MM.1S (cell line): ENCODE data around the gene EIF4A3.

Experiments
- DNase-seq: peaks from one replicate; pipeline ENCODE4 v3.0.0-alpha.2; 2015
- H2AFZ ChIP-seq: fragments of 300-600 bp; sonication (generic); 2 replicates; pipeline ENCODE4 v1.6.0; 2016; ENCODE audit warnings: antibody characterized with exemption, low read length
- H3F3A ChIP-seq: fragments of 300-600 bp; sonication (generic); 2 replicates; pipeline ENCODE4 v1.6.1; 2016; ENCODE audit warnings: mild to moderate bottlenecking, antibody characterized with exemption, low read length, moderate library complexity, mixed read lengths; ENCODE audit not compliant: insufficient read depth
- H3K27ac ChIP-seq: fragments of 300-600 bp; sonication (generic); 2 replicates; pipeline ENCODE4 v1.5.1; 2016; ENCODE audit warnings: mild to moderate bottlenecking, low read length
- H3K27me3 ChIP-seq: fragments of 300-600 bp; sonication (generic); replicated peaks from 2 replicates; pipeline ENCODE4 v1.6.0; 2016; ENCODE audit warnings: low read length; ENCODE audit not compliant: insufficient read depth
- H3K36me3 ChIP-seq: fragments of 300-600 bp; sonication (generic); replicated peaks from 2 replicates; pipeline ENCODE4 v1.6.1; 2016; ENCODE audit warnings: mild to moderate bottlenecking, low read length, mixed read lengths; ENCODE audit not compliant: insufficient read depth
- H3K4me1 ChIP-seq: fragments of 300-600 bp; sonication (generic); 2 replicates; pipeline ENCODE4 v1.6.1; 2016; ENCODE audit warnings: low read length, mixed read lengths
- H3K4me2 ChIP-seq: fragments of 300-600 bp; sonication (generic); 2 replicates; pipeline ENCODE4 v1.6.0; 2016; ENCODE audit warnings: low read depth, low read length
- H3K4me3 ChIP-seq: fragments of 300-600 bp; sonication (generic); 2 replicates; pipeline ENCODE4 v1.5.1; 2016; ENCODE audit warnings: low read length, mixed read lengths
- H3K79me2 ChIP-seq: fragments of 300-600 bp; sonication (generic); 2 replicates; pipeline ENCODE4 v1.6.1; 2016; ENCODE audit warnings: mixed run types, low read length, mixed read lengths
- H3K9ac ChIP-seq: fragments of 300-600 bp; sonication (generic); 2 replicates; pipeline ENCODE4 v1.6.1; 2016; ENCODE audit warnings: low read length, mixed read lengths
- H3K9me2 ChIP-seq: fragments of 300-600 bp; sonication (generic); replicated peaks from 2 replicates; pipeline ENCODE4 v1.6.1; 2016; ENCODE audit warnings: mild to moderate bottlenecking, low read length, mixed read lengths; ENCODE audit not compliant: insufficient read depth
- H3K9me3 ChIP-seq: fragments of 300-600 bp; sonication (generic); replicated peaks from 2 replicates; pipeline ENCODE4 v1.6.1; 2016; ENCODE audit warnings: mild to moderate bottlenecking, low read length, mixed read lengths; ENCODE audit not compliant: insufficient read depth
- H4K20me1 ChIP-seq: fragments of 300-600 bp; sonication (generic); 2 replicates; pipeline ENCODE4 v1.6.1; 2016; ENCODE audit warnings: mild to moderate bottlenecking, low read length, moderate library complexity, mixed read lengths; ENCODE audit not compliant: insufficient read depth
- CTCF ChIP-seq: fragments of 300-600 bp; sonication (generic); IDR thresholded peaks from 2 replicates; pipeline ENCODE4 v1.5.1; 2016; ENCODE audit warnings: antibody characterized with exemption, low read length, mixed read lengths
- EZH2 ChIP-seq: fragments of 300-600 bp; sonication (generic); optimal IDR thresholded peaks from 2 replicates; pipeline ENCODE3; 2017; ENCODE audit warnings: low read depth, mild to moderate bottlenecking, antibody characterized with exemption, low read length, mixed read lengths
- EZH2phosphoT487 ChIP-seq: fragments of 300-600 bp; sonication (generic); IDR thresholded peaks from 2 replicates; pipeline ENCODE4 v1.6.1; 2018; ENCODE audit warnings: antibody characterized with exemption, low read length

Gene EIF4A3

GRCh38 chr17:80095844-80096475 lies 51.0 kb downstream of the EIF4A3 start:
- Histone ChIP-seq H3K4me1 (peaks cover 4% of the 10 kb centered on the region; the same call in 1 of the 2 replicates), H3K9ac (no peak overlapping the region), H3K9me2 (no peaks in the 10 kb centered on the region), H3F3A (no peaks in the 10 kb centered on the region), H3K4me2 (no peak overlapping the region), H2AFZ (no peak overlapping the region), H3K27ac (no peak overlapping the region), H3K27me3 (peaks cover 92% of the 10 kb centered on the region), H3K79me2 (no peaks in the 10 kb centered on the region), H3K4me3 (no peak overlapping the region), H3K36me3 (no peaks in the 10 kb centered on the region), H4K20me1 (no peaks in the 10 kb centered on the region), H3K9me3 (no peaks in the 10 kb centered on the region)
- TF ChIP-seq EZH2 (no peak), CTCF (no peak), EZH2phosphoT487 (no peak)
- DNase-seq, result no peak

- H2AFZ ChIP-seq, result no peak overlapping the region
- no peak overlapping the region for H3K9ac ChIP-seq
Measured at GRCh38 chr17:80095038-80095843, 51.7 kb downstream of the EIF4A3 start.

GRCh38 chr17:80092959-80093358 lies 54.0 kb downstream of the EIF4A3 start:
- no peaks in the 10 kb centered on the region for H3K9me2 ChIP-seq
- H4K20me1 ChIP-seq, result no peaks in the 10 kb centered on the region
- no peak overlapping the region for H3K9ac ChIP-seq
- H3K79me2 ChIP-seq, result no peaks in the 10 kb centered on the region
- DNase-seq, result no peak
- TF ChIP-seq CTCF (no peak), EZH2phosphoT487 (no peak), EZH2 (no peak)
- H3K27ac ChIP-seq, result no peak overlapping the region
- no peaks in the 10 kb centered on the region for H3F3A ChIP-seq
- no peak overlapping the region for H3K4me3 ChIP-seq
- H3K4me2 ChIP-seq, result no peak overlapping the region
- H3K4me1 ChIP-seq, result no peaks in the 10 kb centered on the region
- no peak overlapping the region for H2AFZ ChIP-seq
- no peaks in the 10 kb centered on the region for H3K9me3 ChIP-seq
- H3K36me3 ChIP-seq, result no peaks in the 10 kb centered on the region
- H3K27me3 ChIP-seq, result peaks cover 98% of the 10 kb centered on the region

More at GRCh38 chr17:80095038-80095843, 51.7 kb downstream of the EIF4A3 start:
- no peaks in the 10 kb centered on the region for H3K9me2 ChIP-seq
- TF ChIP-seq EZH2phosphoT487, result no peak
- TF ChIP-seq CTCF, result no peak
- no peak for TF ChIP-seq EZH2
- no peaks in the 10 kb centered on the region for H3K9me3 ChIP-seq
- H3F3A ChIP-seq, result no peaks in the 10 kb centered on the region
- H3K79me2 ChIP-seq, result no peaks in the 10 kb centered on the region
- no peaks in the 10 kb centered on the region for H3K36me3 ChIP-seq
- no peak overlapping the region for H3K4me2 ChIP-seq
- H3K27me3 ChIP-seq, result peaks cover 92% of the 10 kb centered on the region
- H4K20me1 ChIP-seq, result no peaks in the 10 kb centered on the region
- H3K4me1 ChIP-seq, result peaks cover 1% of the 10 kb centered on the region; the same call in 1 of the 2 replicates
- no peak overlapping the region for H3K27ac ChIP-seq
- DNase-seq, result no peak
- H3K4me3 ChIP-seq, result no peak overlapping the region
